Keratinocyte (primary cell): ENCODE data around the gene CPEB2. TPM values are rescaled to one million over a fixed set of nuclear protein-coding genes. Genes with fewer than 3 reads are reported as not detected.

ENCODE experiments used
- DNase-seq: peaks from one replicate; pipeline ENCODE4 v3.0.0-alpha.2; 2011; ENCODE audit warnings: low read depth, missing footprints, low spot score
- FAIRE-seq: peaks from 2 replicates; lab custom pipeline; 2011; peaks lifted over from hg19 to GRCh38; lab: Jason Lieb, UNC
- H2AFZ ChIP-seq: 2 replicates; pipeline ENCODE4 v1.6.0; 2012; ENCODE audit warnings: low read length, control low read depth, inconsistent platforms; ENCODE audit not compliant: control insufficient read depth
- H3K27ac ChIP-seq: 2 replicates; pipeline ENCODE4 v1.5.1; 2011; ENCODE audit warnings: low read length; ENCODE audit not compliant: control insufficient read depth, insufficient read depth
- H3K27me3 ChIP-seq: 3 replicates; pipeline ENCODE4 v1.6.0; 2011; ENCODE audit warnings: low read length; ENCODE audit not compliant: control insufficient read depth, insufficient read depth; ENCODE audit errors: extremely low read depth
- H3K36me3 ChIP-seq, 2 experiments: 2 replicates in 1 of 2; 3 replicates in 1 of 2; pipeline ENCODE4 v1.5.1; 2011; ENCODE audit warnings: low read length in 2 of 2, mild to moderate bottlenecking in 1 of 2; ENCODE audit not compliant: control insufficient read depth in 2 of 2, insufficient read depth in 2 of 2; ENCODE audit errors: extremely low read depth in 1 of 2
- H3K4me1 ChIP-seq: 3 replicates; pipeline ENCODE4 v1.5.1; 2011; ENCODE audit warnings: low read length; ENCODE audit not compliant: control insufficient read depth, insufficient read depth; ENCODE audit errors: extremely low read depth
- H3K4me2 ChIP-seq: 3 replicates; pipeline ENCODE4 v1.6.0; 2011; ENCODE audit warnings: low read depth, low read length; ENCODE audit not compliant: control insufficient read depth, insufficient read depth; ENCODE audit errors: extremely low read depth
- H3K4me3 ChIP-seq, 3 experiments: fragments of 200-600 bp in 1 of 3; sonication (generic) in 1 of 3; 2 replicates in 2 of 3; 3 replicates in 1 of 3; pipeline ENCODE4 v1.5.1; 2011 to 2016; ENCODE audit warnings: low read length in 3 of 3, mild to moderate bottlenecking in 3 of 3, control low read depth in 2 of 3, inconsistent platforms in 1 of 3, low read depth in 1 of 3, mixed read lengths in 1 of 3, mixed run types in 1 of 3, moderate library complexity in 1 of 3; ENCODE audit not compliant: control insufficient read depth in 2 of 3, insufficient read depth in 2 of 3; ENCODE audit errors: extremely low read depth in 1 of 3
- H3K79me2 ChIP-seq: 2 replicates; pipeline ENCODE4 v1.6.0; 2012; ENCODE audit warnings: low read length; ENCODE audit not compliant: control insufficient read depth, insufficient read depth
- H3K9ac ChIP-seq: 3 replicates; pipeline ENCODE4 v1.6.0; 2011; ENCODE audit warnings: low read length; ENCODE audit not compliant: control insufficient read depth, insufficient read depth; ENCODE audit errors: extremely low read depth
- H3K9me1 ChIP-seq: 3 replicates; pipeline ENCODE4 v1.6.0; 2011; ENCODE audit warnings: low read length; ENCODE audit not compliant: control insufficient read depth, insufficient read depth; ENCODE audit errors: extremely low read depth
- H3K9me3 ChIP-seq: 2 replicates; pipeline ENCODE4 v1.5.1; 2012; ENCODE audit warnings: low read depth, low read length; ENCODE audit not compliant: control insufficient read depth
- H4K20me1 ChIP-seq: 3 replicates; pipeline ENCODE4 v1.6.0; 2011; ENCODE audit warnings: low read length; ENCODE audit not compliant: control insufficient read depth, insufficient read depth; ENCODE audit errors: extremely low read depth
- EZH2 ChIP-seq: IDR thresholded peaks from one replicate; pipeline ENCODE4 v1.6.1; 2012; ENCODE audit warnings: inconsistent platforms, mild to moderate bottlenecking, low read length, moderate library complexity
- dilution Hi-C: fragments of 300-500 bp; cut with MboI; formaldehyde crosslinking; loops from one replicate; pipeline ENCODE4 v1.7.0; 2020; ENCODE audit warnings: low sequenced_read_pairs; ENCODE audit not compliant: extremely low pct_ligation_motif_present
- polyA plus RNA-seq, 5 experiments: library from polyadenylated mRNA; depleted of rRNA in 3 of 5; stranded (reverse) in 3 of 5; stranded (forward) in 1 of 5; unstranded in 1 of 5; fragments of >200 nt; gene quantifications; 1 replicate in 1 of 5; 2 replicates in 3 of 5; 3 replicates in 1 of 5; pipeline versions ENCODE4 v1.2.1 to v1.2.3, GENCODE V29; 2011 to 2012; ENCODE audit warnings: missing spikeins in 2 of 5, low read depth in 1 of 5, low replicate concordance in 1 of 5
- TF ChIP-seq, protein P1 (sequence below), 3 experiments: IDR thresholded peaks in 1 of 3; conservative IDR thresholded peaks in 1 of 3; optimal IDR thresholded peaks in 1 of 3; 2 replicates in 2 of 3; 3 replicates in 1 of 3; pipeline versions ENCODE3 to v1.5.1; 2011; ENCODE audit warnings: low read length in 3 of 3, mild to moderate bottlenecking in 3 of 3, moderate library complexity in 2 of 3, control low read depth in 1 of 3, inconsistent platforms in 1 of 3; ENCODE audit not compliant: insufficient read depth in 2 of 3; ENCODE audit errors: extremely low read depth in 1 of 3

Gene CPEB2
- polyA plus RNA-seq, 1 donor (not counting 4 experiments of a cell fraction or from before 2014, with no cell fraction given), result 15.1 TPM

DNA sequence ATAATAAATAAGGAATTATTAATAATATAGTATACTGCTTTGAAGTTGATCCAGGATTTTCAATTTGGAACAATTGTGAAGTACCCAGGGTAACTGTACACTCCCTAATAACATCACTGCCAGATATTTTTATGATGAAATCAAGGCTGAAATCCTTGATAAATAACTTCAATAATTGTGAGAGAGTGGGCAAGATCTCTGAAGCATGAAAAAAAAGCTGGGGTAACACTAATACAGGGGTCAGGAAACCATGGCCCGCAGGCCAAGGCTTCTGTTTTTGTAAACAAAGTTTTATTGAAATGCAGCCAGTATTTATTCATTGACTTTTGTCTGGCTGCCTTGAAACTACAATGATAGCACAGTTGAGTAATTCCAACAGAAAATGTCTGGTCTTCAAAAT lies 41.6 kb downstream of the CPEB2 start:
- FAIRE-seq (no peak), DNase-seq (no peak)
- H3K9me3 ChIP-seq, result no peaks in the 10 kb centered on the region
- H3K4me1 ChIP-seq, result peaks cover 15% of the 10 kb centered on the region
- no peak overlapping the region for H3K27ac ChIP-seq
- dilution Hi-C loops, result no loop called here
- no peak overlapping the region for H2AFZ ChIP-seq
- no peak overlapping the region for H3K4me3 ChIP-seq
- no peaks in the 10 kb centered on the region for H3K79me2 ChIP-seq
- no peak overlapping the region for H3K9ac ChIP-seq
- H3K27me3 ChIP-seq, result no peaks in the 10 kb centered on the region
- H4K20me1 ChIP-seq, result no peaks in the 10 kb centered on the region
- no peak for TF ChIP-seq EZH2
- TF ChIP-seq, protein P1, sequence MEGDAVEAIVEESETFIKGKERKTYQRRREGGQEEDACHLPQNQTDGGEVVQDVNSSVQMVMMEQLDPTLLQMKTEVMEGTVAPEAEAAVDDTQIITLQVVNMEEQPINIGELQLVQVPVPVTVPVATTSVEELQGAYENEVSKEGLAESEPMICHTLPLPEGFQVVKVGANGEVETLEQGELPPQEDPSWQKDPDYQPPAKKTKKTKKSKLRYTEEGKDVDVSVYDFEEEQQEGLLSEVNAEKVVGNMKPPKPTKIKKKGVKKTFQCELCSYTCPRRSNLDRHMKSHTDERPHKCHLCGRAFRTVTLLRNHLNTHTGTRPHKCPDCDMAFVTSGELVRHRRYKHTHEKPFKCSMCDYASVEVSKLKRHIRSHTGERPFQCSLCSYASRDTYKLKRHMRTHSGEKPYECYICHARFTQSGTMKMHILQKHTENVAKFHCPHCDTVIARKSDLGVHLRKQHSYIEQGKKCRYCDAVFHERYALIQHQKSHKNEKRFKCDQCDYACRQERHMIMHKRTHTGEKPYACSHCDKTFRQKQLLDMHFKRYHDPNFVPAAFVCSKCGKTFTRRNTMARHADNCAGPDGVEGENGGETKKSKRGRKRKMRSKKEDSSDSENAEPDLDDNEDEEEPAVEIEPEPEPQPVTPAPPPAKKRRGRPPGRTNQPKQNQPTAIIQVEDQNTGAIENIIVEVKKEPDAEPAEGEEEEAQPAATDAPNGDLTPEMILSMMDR (optimal IDR thresholded peaks at IDR 0.05 in 1 of 3, IDR thresholded peaks at IDR 0.05 in 1 of 3, conservative IDR thresholded peaks at IDR 0.05 in 1 of 3; ENCODE audit: extremely low read depth in 1 of 3, insufficient read depth in 2 of 3, low read length in 3 of 3), result no peak
- no peak overlapping the region for H3K4me2 ChIP-seq
- H3K36me3 ChIP-seq, result peaks cover 0 to 3% of the 10 kb centered on the region in 2 experiments
- H3K9me1 ChIP-seq, result no peaks in the 10 kb centered on the region

DNA sequence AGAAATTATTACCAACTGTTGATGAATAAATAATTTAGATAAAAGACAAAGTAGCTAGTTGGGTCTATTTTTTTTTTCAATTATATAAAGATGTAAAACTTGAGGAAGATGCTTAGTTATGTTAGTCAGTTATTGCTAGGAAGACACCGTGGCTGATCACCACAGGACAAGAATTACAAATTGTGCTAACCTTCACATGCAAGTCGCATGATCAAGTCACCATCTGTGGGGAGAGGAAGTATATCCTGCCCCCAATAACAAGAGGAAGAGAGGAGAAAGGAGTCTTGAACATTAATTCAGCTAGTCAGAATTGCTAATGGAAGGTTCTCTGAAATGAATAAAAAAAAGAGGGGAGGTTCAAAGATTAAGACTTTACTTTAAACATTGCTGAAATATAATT lies 52.3 kb downstream of the CPEB2 start:
- Histone ChIP-seq H3K27ac (no peak overlapping the region), H3K4me3 (no peak overlapping the region), H3K9ac (no peak overlapping the region), H3K4me1 (no peaks in the 10 kb centered on the region), H3K9me3 (no peaks in the 10 kb centered on the region), H4K20me1 (no peaks in the 10 kb centered on the region), H2AFZ (no peak overlapping the region), H3K9me1 (no peaks in the 10 kb centered on the region), H3K79me2 (no peaks in the 10 kb centered on the region), H3K4me2 (no peak overlapping the region), H3K36me3 (peaks cover 0 to 11% of the 10 kb centered on the region in 2 experiments), H3K27me3 (no peaks in the 10 kb centered on the region)
- DNase-seq, result no peak
- dilution Hi-C loops, result no loop called here
- FAIRE-seq, result no peak
- TF ChIP-seq, protein P1 (optimal IDR thresholded peaks at IDR 0.05 in 1 of 3, IDR thresholded peaks at IDR 0.05 in 1 of 3, conservative IDR thresholded peaks at IDR 0.05 in 1 of 3; ENCODE audit: extremely low read depth in 1 of 3, insufficient read depth in 2 of 3, low read length in 3 of 3), result no peak
- TF ChIP-seq EZH2, result no peak
